ENCODE data around the gene FOXL2NB.

- peak; percentile 52 to 99 (median 86) for TF ChIP-seq CTCF (IDR thresholded peaks at IDR 0.05)
- TF ChIP-seq POLR2A (IDR thresholded peaks at IDR 0.05) = no peak
These were observed 10.9 kb upstream of the FOXL2NB start for GRCh38 chr3:138935863-138936740.
